Ectodermal cell (in vitro differentiated cells): ENCODE results near the gene ITIH3. TPM values are rescaled to one million over a fixed set of nuclear protein-coding genes. Genes with fewer than 3 reads are reported as not detected.

Experiments used
- H3K27ac ChIP-seq: 2 replicates; pipeline ENCODE4 v1.7.0; 2013; ENCODE audit warnings: mild to moderate bottlenecking, low read depth, low read length; ENCODE audit not compliant: insufficient read depth, poor library complexity, severe bottlenecking
- H3K27me3 ChIP-seq: 2 replicates; pipeline ENCODE4 v1.7.0; 2013; ENCODE audit warnings: mild to moderate bottlenecking, low read length; ENCODE audit not compliant: insufficient read depth, control insufficient read depth, poor library complexity, severe bottlenecking
- H3K36me3 ChIP-seq: one replicate; pipeline ENCODE4 v1.7.0; 2013; ENCODE audit warnings: low read length; ENCODE audit not compliant: control insufficient read depth, insufficient read depth
- H3K4me1 ChIP-seq: one replicate; pipeline ENCODE4 v1.7.0; 2013; ENCODE audit warnings: low read length; ENCODE audit not compliant: control insufficient read depth, insufficient read depth
- H3K4me3 ChIP-seq: 2 replicates; pipeline ENCODE4 v1.7.0; 2013; ENCODE audit warnings: low read depth, low read length, control low read depth; ENCODE audit not compliant: insufficient read depth
- H3K9me3 ChIP-seq: 2 replicates; pipeline ENCODE4 v1.7.0; 2013; ENCODE audit warnings: mild to moderate bottlenecking, low read length, moderate library complexity; ENCODE audit not compliant: control insufficient read depth
- WGBS, 2 experiments: methylation state at CpG; one replicate each; pipeline ENCODE4 v1.1.7; 2013; ENCODE audit warnings: missing lambda C conversion rate in 2 of 2; 5-methylcytosine and 5-hydroxymethylcytosine counted together
- polyA plus RNA-seq, 4 experiments: library from polyadenylated mRNA; stranded (reverse); fragments of 50-300 nt; gene quantifications; one replicate each; pipeline ENCODE4 v1.2.3, GENCODE V29; 2013

The ITIH3 gene
- 1.9 TPM for polyA plus RNA-seq (2013, experiment 1 of 4)
- 1.2 TPM for polyA plus RNA-seq (2013, experiment 2 of 4)
- 0.96 TPM for polyA plus RNA-seq (2013, experiment 3 of 4)
- 1.5 TPM for polyA plus RNA-seq (2013, experiment 4 of 4)

- Histone ChIP-seq H3K36me3 (no peaks in the 10 kb centered on the region), H3K4me3 (no peak within 1 kb of the TSS), H3K27me3 (no peaks in the 10 kb centered on the region), H3K9me3 (no peaks in the 10 kb centered on the region), H3K4me1 (peaks cover 14% of the 10 kb centered on the region), H3K27ac (no peak within 1 kb of the TSS)
- 84 to 85% methylated on average over 10 of the region's 10 CpGs for WGBS, 2 experiments
Measured at GRCh38 chr3:52794612-52795099, at the start of gene ITIH3. Gene ITIH3, plus strand, starts transcription at chr3:52794796. Its CDS starts 8 bp downstream, at chr3:52794804.

GRCh38 chr3:52752045-52752660 is 42.4 kb upstream of the ITIH3 start:
- H3K36me3 ChIP-seq = peaks cover 44% of the 10 kb centered on the region
- H3K27ac ChIP-seq = no peak overlapping the region
- no peaks in the 10 kb centered on the region for H3K9me3 ChIP-seq
- no peaks in the 10 kb centered on the region for H3K4me1 ChIP-seq
- H3K27me3 ChIP-seq = no peaks in the 10 kb centered on the region
- WGBS, 2 experiments = 94 to 98% methylated on average over 3 of the region's 3 CpGs
- H3K4me3 ChIP-seq = no peak overlapping the region

- Histone ChIP-seq H3K9me3 (no peaks in the 10 kb centered on the region), H3K27ac (no peak overlapping the region), H3K4me1 (no peaks in the 10 kb centered on the region), H3K36me3 (peaks cover 39% of the 10 kb centered on the region), H3K4me3 (no peak overlapping the region), H3K27me3 (no peaks in the 10 kb centered on the region)
- whole genome bisulfite sequencing, 2 experiments = 96 to 98% methylated on average over 4 of the region's 4 CpGs
Measured at GRCh38 chr3:52754373-52754772, 40.2 kb upstream of the ITIH3 start.

GRCh38 chr3:52756141-52756540 is 38.5 kb upstream of the ITIH3 start:
- Histone ChIP-seq H3K36me3 (peaks cover 29% of the 10 kb centered on the region), H3K9me3 (no peaks in the 10 kb centered on the region), H3K27me3 (no peaks in the 10 kb centered on the region), H3K4me3 (no peak overlapping the region), H3K4me1 (no peaks in the 10 kb centered on the region), H3K27ac (no peak overlapping the region)
- WGBS, 2 experiments = 95 to 100% methylated on average over 1 of the region's 1 CpG

- whole genome bisulfite sequencing, 2 experiments = 91 to 96% methylated on average over 2 of the region's 2 CpGs
- H3K27ac ChIP-seq = no peak overlapping the region
- H3K9me3 ChIP-seq = no peaks in the 10 kb centered on the region
- no peaks in the 10 kb centered on the region for H3K27me3 ChIP-seq
- H3K4me3 ChIP-seq = no peak overlapping the region
- H3K4me1 ChIP-seq = no peaks in the 10 kb centered on the region
- H3K36me3 ChIP-seq = peaks cover 41% of the 10 kb centered on the region
Measured at GRCh38 chr3:52763466-52763865, 31.1 kb upstream of the ITIH3 start.

GRCh38 chr3:52769786-52770455 is 24.7 kb upstream of the ITIH3 start:
- no peaks in the 10 kb centered on the region for H3K27me3 ChIP-seq
- no peaks in the 10 kb centered on the region for H3K4me1 ChIP-seq
- peaks cover 13% of the 10 kb centered on the region for H3K36me3 ChIP-seq
- H3K9me3 ChIP-seq = no peaks in the 10 kb centered on the region
- peak overlapping the region; percentile 74 for H3K4me3 ChIP-seq
- WGBS, 2 experiments = 21 to 22% methylated on average over 13 of the region's 13 CpGs
- no peak overlapping the region for H3K27ac ChIP-seq

- Histone ChIP-seq H3K9me3 (no peaks in the 10 kb centered on the region), H3K4me3 (peak within 1 kb of the TSS; percentile 74), H3K4me1 (no peaks in the 10 kb centered on the region), H3K27ac (peak within 1 kb of the TSS; percentile 78), H3K27me3 (no peaks in the 10 kb centered on the region), H3K36me3 (peaks cover 6% of the 10 kb centered on the region)
- WGBS, 2 experiments = 1% methylated on average over 67 of the region's 67 CpGs
Measured at GRCh38 chr3:52770496-52771333, 23.9 kb upstream of the ITIH3 start, which contains the start of gene NEK4. Gene NEK4, minus strand, starts transcription at chr3:52770940. Its CDS starts 194 bp downstream, at chr3:52770746.

GRCh38 chr3:52771334-52771681 is 23.3 kb upstream of the ITIH3 start:
- peak overlapping the region; percentile 74 for H3K4me3 ChIP-seq
- no peaks in the 10 kb centered on the region for H3K27me3 ChIP-seq
- no peaks in the 10 kb centered on the region for H3K4me1 ChIP-seq
- H3K36me3 ChIP-seq = peaks cover 2% of the 10 kb centered on the region
- 63 to 69% methylated on average over 5 of the region's 5 CpGs for WGBS, 2 experiments
- peak overlapping the region; percentile 65 for H3K27ac ChIP-seq
- no peaks in the 10 kb centered on the region for H3K9me3 ChIP-seq

GRCh38 chr3:52771702-52772101 is 22.9 kb upstream of the ITIH3 start:
- Histone ChIP-seq H3K9me3 (no peaks in the 10 kb centered on the region), H3K27ac (no peak overlapping the region), H3K27me3 (no peaks in the 10 kb centered on the region), H3K4me3 (no peak overlapping the region), H3K4me1 (no peaks in the 10 kb centered on the region), H3K36me3 (no peaks in the 10 kb centered on the region)
- 91 to 94% methylated on average over 10 of the region's 10 CpGs for WGBS, 2 experiments
